DMS 273 treated with DMSO at 0.1 percent for 48 hours (cell line): ENCODE measurements around the gene BTBD16.
A peak's percentile ranks its signal among the peaks of the same experiment; 100 is the strongest.

Experiments
- DNase-seq: peaks from one replicate; lab custom pipeline; 2025; lab: John Stamatoyannopoulos, UW

Gene BTBD16

DNA sequence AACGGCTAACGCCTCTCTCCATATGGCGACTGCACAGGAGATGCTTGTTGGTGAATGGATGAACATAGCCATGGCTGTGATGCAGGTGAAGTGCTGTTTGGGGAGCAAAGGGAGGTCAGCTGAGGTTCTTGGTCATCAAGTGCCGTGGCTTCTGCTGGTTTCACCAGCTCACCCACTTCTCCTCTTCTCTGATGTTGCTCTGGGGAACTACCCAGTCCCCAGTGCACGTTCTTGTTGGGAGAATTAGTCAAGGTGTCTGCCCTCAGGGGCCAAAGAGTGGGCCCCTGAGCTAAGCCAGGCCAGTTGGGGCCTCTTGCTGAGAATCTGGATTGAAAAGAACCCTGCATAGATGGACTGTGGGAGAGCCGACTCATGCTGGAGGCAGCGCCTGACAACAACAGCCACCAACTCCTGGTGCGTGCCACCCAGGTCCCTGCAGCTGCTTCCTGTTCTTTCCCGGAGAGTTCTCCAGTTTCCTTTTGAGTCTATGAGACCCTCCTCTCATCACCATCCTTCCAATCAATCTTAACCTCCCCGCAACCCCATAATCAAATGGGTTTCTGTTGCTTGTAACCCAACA lies 3.0 kb downstream of the BTBD16 start:
- DNase-seq = no peak

- DNase-seq = no peak
Measured at GRCh38 chr10:122276611-122277208, 5.6 kb downstream of the BTBD16 start.

DNA sequence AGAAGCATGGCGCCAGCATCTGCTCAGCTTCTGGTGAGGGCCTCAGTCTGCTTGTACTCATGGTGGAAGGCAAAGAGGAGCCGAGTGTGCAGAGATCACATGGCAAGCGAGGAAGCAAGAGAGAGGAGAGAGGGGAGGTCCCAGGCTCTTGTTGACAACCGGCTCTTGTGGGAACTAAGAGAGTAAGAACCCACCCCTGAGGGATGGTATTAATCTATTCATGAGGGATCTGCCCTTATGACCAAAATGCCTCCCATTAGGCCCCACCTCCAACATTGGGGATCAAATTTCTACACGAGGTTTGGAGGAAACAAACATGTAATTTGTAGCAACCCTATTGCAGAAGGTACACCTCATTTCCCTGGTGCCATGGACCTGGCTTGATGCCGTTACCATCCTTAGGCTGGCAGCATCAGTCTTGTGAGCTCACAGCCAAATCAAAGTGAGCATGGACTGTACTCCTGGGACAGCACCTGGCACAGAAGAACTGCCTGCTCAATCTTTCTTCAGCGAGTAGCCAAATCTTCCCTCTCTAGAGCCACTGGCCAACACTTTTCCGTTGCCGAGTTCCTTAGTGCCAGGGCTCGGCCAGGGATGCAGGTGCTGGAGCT lies 6.5 kb downstream of the BTBD16 start:
- no peak for DNase-seq

DNA sequence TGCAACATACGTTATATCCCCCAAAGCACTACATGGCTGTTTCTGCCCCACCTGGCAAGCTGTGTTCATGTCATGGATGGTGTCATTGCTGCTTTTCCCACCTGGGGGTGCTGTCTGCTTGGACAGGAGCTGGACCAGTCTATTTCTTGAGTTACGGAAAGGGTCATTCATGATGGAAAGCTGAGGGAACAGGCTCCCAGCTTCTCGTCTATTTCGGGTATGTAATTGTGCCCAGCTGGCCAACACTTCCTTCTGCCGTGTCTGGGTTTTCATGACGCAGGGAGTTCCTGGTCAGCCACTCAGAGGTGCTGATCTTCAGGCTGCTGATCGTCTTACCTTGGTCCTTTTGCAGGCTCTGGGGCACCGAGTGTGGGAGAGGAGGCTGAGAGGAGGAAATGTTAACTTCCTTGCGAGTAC lies 8.6 kb downstream of the BTBD16 start:
- no peak for DNase-seq

DNA sequence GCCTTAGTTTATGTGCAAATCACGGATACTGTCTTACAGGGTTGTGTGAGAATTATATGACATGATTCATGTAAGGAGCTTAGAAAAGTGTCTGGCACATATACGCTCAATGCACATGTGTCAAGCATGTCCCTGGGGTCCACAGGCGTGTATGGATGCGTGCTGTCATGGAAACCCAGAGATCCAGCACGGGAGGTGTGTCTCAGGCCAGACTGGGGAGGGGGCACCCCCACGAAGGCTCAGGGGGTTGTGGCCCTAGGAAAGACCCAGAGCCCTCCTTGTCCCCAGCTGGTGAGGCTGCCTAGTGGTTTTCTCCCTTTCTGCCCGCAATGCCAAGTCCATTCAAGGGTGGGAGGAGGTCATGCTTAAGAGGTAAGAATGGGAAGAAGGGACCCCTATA lies 9.1 kb downstream of the BTBD16 start:
- no peak for DNase-seq

DNA sequence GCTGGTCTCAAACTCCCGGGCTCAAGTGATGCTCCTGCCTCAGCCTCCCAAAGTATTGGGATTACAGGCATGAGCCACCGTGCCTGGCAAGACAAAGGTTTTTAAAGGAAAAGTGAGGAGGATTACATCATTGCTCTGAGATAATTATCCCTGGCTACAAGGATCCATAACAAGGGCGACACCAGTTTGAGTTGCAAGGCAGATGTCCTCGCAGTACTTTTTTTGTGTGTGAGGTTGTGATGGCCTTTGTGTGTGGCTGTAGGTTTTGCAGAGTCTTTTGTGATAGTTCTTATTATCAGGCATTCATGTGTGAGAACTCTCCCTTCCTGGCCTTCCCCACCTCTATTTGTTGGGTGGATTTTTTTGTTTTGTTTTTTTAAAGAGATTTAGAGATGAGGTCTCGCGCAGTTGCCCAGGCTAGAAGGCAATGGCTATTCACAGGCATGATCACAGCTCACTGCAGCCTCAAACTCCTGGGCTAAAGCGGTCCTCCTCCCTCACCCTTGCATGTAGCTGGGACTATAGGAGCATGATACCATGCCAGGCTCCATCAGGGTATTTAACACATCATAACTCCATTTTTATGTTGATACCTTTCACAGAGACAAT lies 10.0 kb downstream of the BTBD16 start:
- DNase-seq = no peak

- DNase-seq = no peak
Measured at GRCh38 chr10:122281751-122282150, 10.7 kb downstream of the BTBD16 start.

- DNase-seq = no peak
Measured at GRCh38 chr10:122282253-122282671, 11.2 kb downstream of the BTBD16 start.

DNA sequence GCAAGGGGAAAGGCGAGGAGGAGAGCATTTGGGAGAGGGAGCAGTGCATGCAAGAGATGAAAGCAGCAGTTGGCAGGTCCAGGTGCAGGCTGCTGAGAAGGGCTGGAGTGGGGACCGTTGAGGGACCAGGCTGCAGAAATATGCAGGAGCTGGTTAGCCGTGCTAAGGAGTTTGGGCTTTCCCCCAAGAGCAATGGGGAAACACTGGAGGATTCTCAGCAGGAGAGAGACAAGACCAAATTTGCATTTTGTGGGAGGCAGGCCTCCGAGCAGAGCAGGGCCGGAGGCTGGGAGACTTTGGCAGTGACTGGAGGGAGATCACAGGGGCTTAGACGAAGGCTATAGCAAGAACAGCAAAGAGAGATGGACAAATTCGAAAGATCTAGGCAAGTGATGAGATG lies 11.8 kb downstream of the BTBD16 start:
- DNase-seq = no peak

GRCh38 chr10:122285506-122286444 lies 14.7 kb downstream of the BTBD16 start:
- DNase-seq = no peak

GRCh38 chr10:122286867-122287266 lies 15.8 kb downstream of the BTBD16 start:
- DNase-seq = peak; percentile 29

- no peak for DNase-seq
Measured at GRCh38 chr10:122287570-122287969, 16.5 kb downstream of the BTBD16 start.

- no peak for DNase-seq
Measured at GRCh38 chr10:122288262-122288661, 17.2 kb downstream of the BTBD16 start.

DNA sequence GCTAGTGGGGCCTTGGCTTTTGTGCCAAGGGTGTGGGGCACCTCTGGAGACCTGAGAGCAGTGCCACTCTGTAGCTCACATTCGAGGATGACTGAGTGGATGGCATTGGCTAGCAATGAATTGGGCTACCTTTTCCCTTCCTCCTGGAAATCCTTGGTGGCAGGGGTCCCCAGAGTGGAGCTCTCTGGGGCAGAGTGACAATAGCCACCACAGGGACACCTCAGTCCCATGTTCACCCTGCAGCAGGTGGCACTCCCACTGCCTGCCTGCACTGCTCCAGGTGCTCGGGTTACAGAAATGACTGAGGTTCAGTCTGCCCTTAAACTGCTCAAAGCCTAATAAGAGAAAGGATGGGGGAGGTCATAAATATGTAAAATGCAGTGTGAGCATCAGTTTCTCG lies 17.8 kb downstream of the BTBD16 start:
- no peak for DNase-seq

- DNase-seq = no peak
Measured at GRCh38 chr10:122290334-122290733, 19.2 kb downstream of the BTBD16 start.

- no peak for DNase-seq
Measured at GRCh38 chr10:122290833-122291532, 19.9 kb downstream of the BTBD16 start.

DNA sequence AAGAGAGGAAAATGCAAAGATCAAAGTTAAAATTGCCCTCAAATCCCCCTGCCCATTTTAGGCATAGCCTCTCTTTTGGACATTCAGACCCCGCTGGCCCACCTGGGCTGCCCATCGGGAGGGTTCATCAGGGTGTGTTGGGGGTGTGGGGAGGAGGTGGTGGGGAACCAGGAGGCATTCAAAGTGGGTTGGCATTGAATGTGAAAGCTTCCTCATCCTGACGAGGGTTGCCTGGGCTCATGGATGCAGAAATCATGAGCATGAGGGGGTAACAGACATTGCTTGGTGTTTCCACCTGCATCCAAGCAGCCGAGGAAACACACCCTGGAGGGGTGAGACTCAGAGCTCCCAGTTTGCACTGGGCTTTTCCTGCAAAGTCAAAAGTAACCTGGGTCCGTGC lies 20.6 kb downstream of the BTBD16 start:
- no peak for DNase-seq

GRCh38 chr10:122292376-122292775 lies 21.3 kb downstream of the BTBD16 start:
- DNase-seq = no peak

DNA sequence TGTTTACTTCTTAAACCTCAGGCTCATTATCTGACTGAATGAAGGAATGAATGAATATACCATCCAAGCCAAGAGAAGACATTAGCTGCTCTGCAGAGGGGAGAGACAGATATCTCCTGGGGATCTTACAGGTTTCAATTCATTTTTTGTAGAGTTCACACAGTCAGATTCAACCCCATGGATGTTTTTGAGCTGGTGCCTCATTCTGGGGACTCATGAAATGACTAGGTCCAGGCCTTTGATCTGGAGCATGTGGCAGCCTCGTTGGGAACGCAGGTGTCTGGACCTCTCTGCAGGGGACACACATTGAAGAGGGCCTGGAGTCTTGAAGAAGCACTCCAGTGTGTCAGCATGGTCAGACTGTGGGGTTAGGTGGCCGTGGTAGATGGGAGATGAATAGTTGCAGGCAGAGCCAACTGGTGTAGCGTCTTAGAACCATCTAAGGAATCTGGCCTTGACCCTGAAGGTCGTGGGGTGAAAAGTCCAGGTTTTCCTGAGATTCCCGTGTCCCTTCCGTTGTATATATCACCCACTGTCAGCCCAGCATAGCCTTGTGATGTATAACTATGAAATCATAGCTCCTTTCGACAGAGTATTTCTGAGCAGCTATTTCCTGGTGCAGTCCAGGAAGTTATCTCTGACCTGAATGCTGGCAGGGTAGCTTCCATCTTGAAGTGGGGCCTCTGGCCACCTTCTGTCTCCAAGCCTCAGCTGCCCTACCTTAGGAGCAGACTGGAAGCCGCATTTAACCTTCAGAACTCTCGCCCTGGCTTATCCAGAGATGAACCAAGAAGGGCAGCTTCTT lies 22.3 kb downstream of the BTBD16 start:
- no peak for DNase-seq

GRCh38 chr10:122293961-122294380 lies 22.9 kb downstream of the BTBD16 start:
- DNase-seq = no peak
